ENCODE results near the gene PES1. TPM values are rescaled to one million over a fixed set of nuclear protein-coding genes. Genes with fewer than 3 reads are reported as not detected.

PES1 gene
- total RNA-seq, 1 experiment from 2014 or later, result 167 TPM

- ChIA-PET CTCF (no interaction called here), RAD21 (ENCODE audit: low non-redundant PET in 1 of 2, low total read pairs in 2 of 2, uncharacterized antibody in 2 of 2, unreplicated experiment in 2 of 2) (no interaction called here), POLR2A (interaction anchor here (0.5 kb wide), 1 partner anchor 301 kb away, joined by 3 read pairs; no protein-coding TSS in a partner anchor)
- no peak overlapping the region for H3K4me2 ChIP-seq (ENCODE audit: low read length)
- H3K4me3 ChIP-seq (replicated peaks in 1 of 2; ENCODE audit: low read depth in 1 of 2, low read length in 2 of 2), result no peak overlapping the region
- intact Hi-C loops (cut with micrococcal nuclease), result no loop called here
- no peaks in the 10 kb centered on the region for H3K79me2 ChIP-seq (ENCODE audit: insufficient read depth, low read length)
- H3K9ac ChIP-seq (ENCODE audit: low read length), result no peak overlapping the region
- no peaks in the 10 kb centered on the region for H3K4me1 ChIP-seq (ENCODE audit: control insufficient read depth in 1 of 2, insufficient read depth in 2 of 2, low read length in 2 of 2)
- H4K20me1 ChIP-seq (ENCODE audit: insufficient read depth), result no peaks in the 10 kb centered on the region
- H3K27ac ChIP-seq (ENCODE audit: low read depth, low read length), result no peak overlapping the region
- no peaks in the 10 kb centered on the region for H3K9me2 ChIP-seq (ENCODE audit: insufficient read depth)
- no peak for TF ChIP-seq ATF3 (IDR thresholded peaks at IDR 0.05)
- no peak for TF ChIP-seq MAX (IDR thresholded peaks at IDR 0.05)
- no peak for TF ChIP-seq EZH2phosphoT487 (IDR thresholded peaks at IDR 0.05; ENCODE audit: borderline replicate concordance)
- TF ChIP-seq REST (IDR thresholded peaks at IDR 0.05; ENCODE audit: low read depth), result no peak
- no peak for TF ChIP-seq SP1 (IDR thresholded peaks at IDR 0.05; ENCODE audit: low read depth)
- no peak for TF ChIP-seq ZBTB33 (IDR thresholded peaks at IDR 0.05; ENCODE audit: extremely low read depth, insufficient replicate concordance, low read length)
- no peak for TF ChIP-seq SIN3A (IDR thresholded peaks at IDR 0.05; ENCODE audit: low read depth)
- TF ChIP-seq ELF1 (IDR thresholded peaks at IDR 0.05; ENCODE audit: borderline replicate concordance, low read depth), result no peak
- TF ChIP-seq TCF7L2 (IDR thresholded peaks at IDR 0.05; ENCODE audit: borderline replicate concordance, extremely low read depth, insufficient read depth, insufficient read length), result no peak
- DNase-seq (ENCODE audit: low read depth, low spot score), result no peak
- no peaks in the 10 kb centered on the region for H3K9me3 ChIP-seq (ENCODE audit: control insufficient read depth in 1 of 2, insufficient read depth in 1 of 2, low read depth in 1 of 2, low read length in 2 of 2)
- H2AFZ ChIP-seq (ENCODE audit: low read depth, low read length, poor library complexity, severe bottlenecking), result no peak overlapping the region
- no peaks in the 10 kb centered on the region for H3K36me3 ChIP-seq (ENCODE audit: control insufficient read depth in 1 of 2, insufficient read depth in 2 of 2, low read length in 2 of 2)
- BruUV-seq (replicated peaks), result no TSS peak
- ATAC-seq, result no peak
- H3K27me3 ChIP-seq (ENCODE audit: insufficient read depth, low read length), result no peaks in the 10 kb centered on the region
Measured at GRCh38 chr22:30553971-30554370, 37.7 kb downstream of the PES1 start.

Data from HCT116 (cell line).